ENCODE measurements around the gene ALOX12B. TPM values are rescaled to one million over a fixed set of nuclear protein-coding genes. Genes with fewer than 3 reads are reported as not detected.

The ALOX12B gene
- total and polyA plus RNA-seq, 2 donors (not counting 3 experiments of a cell fraction or from before 2014, with no cell fraction given): not detected

DNA sequence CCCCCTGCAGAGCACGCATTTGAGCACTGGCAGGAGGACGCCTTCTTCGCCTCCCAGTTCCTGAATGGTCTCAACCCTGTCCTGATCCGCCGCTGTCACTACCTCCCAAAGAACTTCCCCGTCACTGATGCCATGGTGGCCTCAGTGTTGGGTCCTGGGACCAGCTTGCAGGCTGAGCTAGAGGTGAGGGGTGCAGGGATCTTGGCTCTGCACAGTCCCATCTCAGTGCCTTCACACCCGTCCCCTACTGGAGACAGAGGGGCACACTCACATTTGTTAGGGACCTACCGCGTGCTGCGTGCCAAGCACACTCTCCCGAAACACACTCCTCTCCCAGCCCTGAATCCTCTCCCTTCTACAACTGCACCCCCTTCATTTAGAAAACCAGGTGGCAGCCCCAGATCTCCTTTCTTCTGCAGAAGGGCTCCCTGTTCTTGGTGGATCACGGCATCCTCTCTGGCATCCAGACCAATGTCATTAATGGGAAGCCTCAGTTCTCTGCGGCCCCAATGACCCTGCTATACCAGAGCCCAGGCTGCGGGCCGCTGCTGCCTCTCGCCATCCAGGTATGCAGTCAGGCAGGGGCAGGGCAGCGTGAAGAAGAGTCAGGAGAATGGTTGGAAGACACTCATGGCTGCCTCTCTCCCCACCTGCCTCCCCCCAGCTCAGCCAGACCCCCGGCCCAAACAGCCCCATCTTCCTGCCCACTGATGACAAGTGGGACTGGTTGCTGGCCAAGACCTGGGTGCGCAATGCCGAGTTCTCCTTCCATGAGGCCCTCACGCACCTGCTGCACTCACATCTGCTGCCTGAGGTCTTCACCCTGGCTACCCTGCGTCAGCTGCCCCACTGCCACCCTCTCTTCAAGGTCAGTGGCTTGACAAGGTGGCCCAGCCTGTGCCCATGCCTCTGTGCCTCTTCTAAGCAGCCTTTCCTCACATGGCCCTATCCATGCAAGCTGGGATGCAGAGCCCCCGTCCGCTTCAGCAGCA lies 42.4 kb downstream of the ALOX12B start:
- intact Hi-C loops (cut with micrococcal nuclease) (no loop called here), dilution Hi-C loops (cut with MboI; ENCODE audit: extremely low pct_ligation_motif_present, low sequenced_read_pairs) (no loop called here)
- no peaks in the 10 kb centered on the region for H3K79me2 ChIP-seq (ENCODE audit: control insufficient read depth, insufficient read depth, low read length)
- no peaks in the 10 kb centered on the region for H3K9me1 ChIP-seq (replicated peaks; ENCODE audit: control insufficient read depth, extremely low read depth, insufficient read depth, low read length)
- no peak overlapping the region for H3K27ac ChIP-seq (ENCODE audit: insufficient read depth, low read depth, low read length)
- TF ChIP-seq JUN (IDR thresholded peaks at IDR 0.05; ENCODE audit: borderline replicate concordance, insufficient read depth, insufficient read length, low read depth) (no peak), GATA2 (IDR thresholded peaks at IDR 0.05; ENCODE audit: insufficient read depth, insufficient read length, low read depth, low read length) (no peak), FOS (IDR thresholded peaks at IDR 0.05; ENCODE audit: borderline replicate concordance, insufficient read depth, low read length) (no peak)
- TF ChIP-seq, protein P1, sequence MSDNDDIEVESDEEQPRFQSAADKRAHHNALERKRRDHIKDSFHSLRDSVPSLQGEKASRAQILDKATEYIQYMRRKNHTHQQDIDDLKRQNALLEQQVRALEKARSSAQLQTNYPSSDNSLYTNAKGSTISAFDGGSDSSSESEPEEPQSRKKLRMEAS (IDR thresholded peaks at IDR 0.05; ENCODE audit: insufficient read depth, insufficient read length): no peak
- POLR2A ChIA-PET: no interaction called here
- no peak overlapping the region for H3K9ac ChIP-seq (replicated peaks; ENCODE audit: extremely low read depth, insufficient read depth, low read length)
- no peak overlapping the region for H2AFZ ChIP-seq (ENCODE audit: low read depth, low read length)
- H3K36me3 ChIP-seq (ENCODE audit: control insufficient read depth in 2 of 2, extremely low read depth in 1 of 2, insufficient read depth in 2 of 2, low read length in 2 of 2): no peaks in the 10 kb centered on the region
- DNase-seq (ENCODE audit: low read depth, low spot score) (no peak), FAIRE-seq (no peak)
- H3K4me3 ChIP-seq (replicated peaks in 1 of 3; ENCODE audit: insufficient read depth in 1 of 3, low read depth in 1 of 3, low read length in 3 of 3): no peak overlapping the region
- H3K4me1 ChIP-seq (ENCODE audit: control insufficient read depth, extremely low read depth, insufficient read depth, low read length): no peaks in the 10 kb centered on the region
- no peak overlapping the region for H3K4me2 ChIP-seq (ENCODE audit: insufficient read depth, low read length)
- CTCF ChIA-PET: interaction anchor here (0.6 to 2.4 kb wide), 2 partner anchors 13 to 277 kb away, joined by 3 to 7 read pairs; no protein-coding TSS in a partner anchor
- no TSS peak for BruUV-seq (replicated peaks)
- H3K27me3 ChIP-seq (ENCODE audit: control insufficient read depth in 2 of 2, insufficient read depth in 2 of 2, low read length in 2 of 2): peaks cover 1 to 5% of the 10 kb centered on the region in 2 experiments
- H3K9me3 ChIP-seq (replicated peaks; ENCODE audit: control insufficient read depth, insufficient read depth, low read length): no peaks in the 10 kb centered on the region
- H4K20me1 ChIP-seq (replicated peaks; ENCODE audit: control insufficient read depth, extremely low read depth, insufficient read depth, low read length): no peaks in the 10 kb centered on the region

DNA sequence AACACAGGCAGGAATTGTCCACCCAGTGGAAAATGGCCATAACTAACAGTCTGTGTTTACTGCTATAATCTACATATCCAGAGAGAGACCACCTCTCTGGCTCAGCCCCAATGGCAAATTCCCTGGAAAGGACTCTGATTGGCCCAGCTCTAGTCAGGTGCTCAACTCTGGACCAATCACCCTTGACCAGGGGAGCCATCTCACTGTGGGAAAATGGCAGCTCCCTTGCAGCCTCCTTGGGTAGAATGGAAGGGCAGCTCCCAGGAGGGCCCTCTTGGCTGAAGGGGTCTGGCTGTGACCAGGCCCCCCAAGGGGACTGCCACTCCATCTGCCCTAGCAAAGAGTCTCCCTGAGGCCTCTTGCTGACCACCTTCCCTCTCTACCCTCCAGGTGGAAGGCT lies 45.5 kb downstream of the ALOX12B start:
- no peak overlapping the region for H3K4me3 ChIP-seq (replicated peaks in 1 of 3; ENCODE audit: insufficient read depth in 1 of 3, low read depth in 1 of 3, low read length in 3 of 3)
- H3K27me3 ChIP-seq (ENCODE audit: control insufficient read depth in 2 of 2, insufficient read depth in 2 of 2, low read length in 2 of 2): peaks cover 9 to 14% of the 10 kb centered on the region in 2 experiments
- no peaks in the 10 kb centered on the region for H3K79me2 ChIP-seq (ENCODE audit: control insufficient read depth, insufficient read depth, low read length)
- H4K20me1 ChIP-seq (replicated peaks; ENCODE audit: control insufficient read depth, extremely low read depth, insufficient read depth, low read length): no peaks in the 10 kb centered on the region
- ChIA-PET POLR2A (no interaction called here), CTCF (interaction anchor here (0.6 to 3.8 kb wide), 49 partner anchors 9 to 527 kb away, joined by 3 to 48 read pairs (median 5); partner anchors contain the start of genes CNTROB, DNAH2, GUCY2D and RNF227)
- TF ChIP-seq JUN (IDR thresholded peaks at IDR 0.05; ENCODE audit: borderline replicate concordance, insufficient read depth, insufficient read length, low read depth) (no peak), POLR2AphosphoS5 (IDR thresholded peaks at IDR 0.05; ENCODE audit: insufficient read depth, low read depth, low read length) (no peak), POLR2A (IDR thresholded peaks at IDR 0.05; ENCODE audit: low read depth, low read length) (no peak), MYC (IDR thresholded peaks at IDR 0.05; ENCODE audit: low read depth, low read length) (no peak), FOS (IDR thresholded peaks at IDR 0.05; ENCODE audit: borderline replicate concordance, insufficient read depth, low read length) (no peak), EZH2 (IDR thresholded peaks at IDR 0.05; ENCODE audit: borderline replicate concordance, low read depth, low read length, severe bottlenecking) (no peak), GATA2 (IDR thresholded peaks at IDR 0.05; ENCODE audit: insufficient read depth, insufficient read length, low read depth, low read length) (no peak)
- TF ChIP-seq, protein P1 (IDR thresholded peaks at IDR 0.05; ENCODE audit: insufficient read depth, insufficient read length): no peak
- TF ChIP-seq, protein P2, sequence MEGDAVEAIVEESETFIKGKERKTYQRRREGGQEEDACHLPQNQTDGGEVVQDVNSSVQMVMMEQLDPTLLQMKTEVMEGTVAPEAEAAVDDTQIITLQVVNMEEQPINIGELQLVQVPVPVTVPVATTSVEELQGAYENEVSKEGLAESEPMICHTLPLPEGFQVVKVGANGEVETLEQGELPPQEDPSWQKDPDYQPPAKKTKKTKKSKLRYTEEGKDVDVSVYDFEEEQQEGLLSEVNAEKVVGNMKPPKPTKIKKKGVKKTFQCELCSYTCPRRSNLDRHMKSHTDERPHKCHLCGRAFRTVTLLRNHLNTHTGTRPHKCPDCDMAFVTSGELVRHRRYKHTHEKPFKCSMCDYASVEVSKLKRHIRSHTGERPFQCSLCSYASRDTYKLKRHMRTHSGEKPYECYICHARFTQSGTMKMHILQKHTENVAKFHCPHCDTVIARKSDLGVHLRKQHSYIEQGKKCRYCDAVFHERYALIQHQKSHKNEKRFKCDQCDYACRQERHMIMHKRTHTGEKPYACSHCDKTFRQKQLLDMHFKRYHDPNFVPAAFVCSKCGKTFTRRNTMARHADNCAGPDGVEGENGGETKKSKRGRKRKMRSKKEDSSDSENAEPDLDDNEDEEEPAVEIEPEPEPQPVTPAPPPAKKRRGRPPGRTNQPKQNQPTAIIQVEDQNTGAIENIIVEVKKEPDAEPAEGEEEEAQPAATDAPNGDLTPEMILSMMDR (IDR thresholded peaks at IDR 0.05; ENCODE audit: extremely low read depth in 1 of 2, insufficient read depth in 1 of 2, low read depth in 1 of 2, low read length in 2 of 2): no peak
- no peak overlapping the region for H3K4me2 ChIP-seq (ENCODE audit: insufficient read depth, low read length)
- DNase-seq (ENCODE audit: low read depth, low spot score) (no peak), FAIRE-seq (no peak)
- no peak overlapping the region for H2AFZ ChIP-seq (ENCODE audit: low read depth, low read length)
- H3K27ac ChIP-seq (ENCODE audit: insufficient read depth, low read depth, low read length): no peak overlapping the region
- no TSS peak for BruUV-seq (replicated peaks)
- no peaks in the 10 kb centered on the region for H3K36me3 ChIP-seq (ENCODE audit: control insufficient read depth in 2 of 2, extremely low read depth in 1 of 2, insufficient read depth in 2 of 2, low read length in 2 of 2)
- dilution Hi-C loops (cut with MboI; ENCODE audit: extremely low pct_ligation_motif_present, low sequenced_read_pairs) (no loop called here), intact Hi-C loops (cut with micrococcal nuclease) (loop anchor here (1.0 kb wide), 2 partner anchors 129 to 299 kb away; no protein-coding TSS in a partner anchor)
- H3K9me3 ChIP-seq (replicated peaks; ENCODE audit: control insufficient read depth, insufficient read depth, low read length): no peaks in the 10 kb centered on the region
- no peaks in the 10 kb centered on the region for H3K9me1 ChIP-seq (replicated peaks; ENCODE audit: control insufficient read depth, extremely low read depth, insufficient read depth, low read length)
- H3K9ac ChIP-seq (replicated peaks; ENCODE audit: extremely low read depth, insufficient read depth, low read length): no peak overlapping the region
- H3K4me1 ChIP-seq (ENCODE audit: control insufficient read depth, extremely low read depth, insufficient read depth, low read length): no peaks in the 10 kb centered on the region
